ENCODE results near the gene NLRP12.
"Not testable (repeated sequence)": the region's sequence is repeated elsewhere in the genome, so short reads cannot be mapped to it uniquely, and the experiment has no call there.

NLRP12 gene, protein sequence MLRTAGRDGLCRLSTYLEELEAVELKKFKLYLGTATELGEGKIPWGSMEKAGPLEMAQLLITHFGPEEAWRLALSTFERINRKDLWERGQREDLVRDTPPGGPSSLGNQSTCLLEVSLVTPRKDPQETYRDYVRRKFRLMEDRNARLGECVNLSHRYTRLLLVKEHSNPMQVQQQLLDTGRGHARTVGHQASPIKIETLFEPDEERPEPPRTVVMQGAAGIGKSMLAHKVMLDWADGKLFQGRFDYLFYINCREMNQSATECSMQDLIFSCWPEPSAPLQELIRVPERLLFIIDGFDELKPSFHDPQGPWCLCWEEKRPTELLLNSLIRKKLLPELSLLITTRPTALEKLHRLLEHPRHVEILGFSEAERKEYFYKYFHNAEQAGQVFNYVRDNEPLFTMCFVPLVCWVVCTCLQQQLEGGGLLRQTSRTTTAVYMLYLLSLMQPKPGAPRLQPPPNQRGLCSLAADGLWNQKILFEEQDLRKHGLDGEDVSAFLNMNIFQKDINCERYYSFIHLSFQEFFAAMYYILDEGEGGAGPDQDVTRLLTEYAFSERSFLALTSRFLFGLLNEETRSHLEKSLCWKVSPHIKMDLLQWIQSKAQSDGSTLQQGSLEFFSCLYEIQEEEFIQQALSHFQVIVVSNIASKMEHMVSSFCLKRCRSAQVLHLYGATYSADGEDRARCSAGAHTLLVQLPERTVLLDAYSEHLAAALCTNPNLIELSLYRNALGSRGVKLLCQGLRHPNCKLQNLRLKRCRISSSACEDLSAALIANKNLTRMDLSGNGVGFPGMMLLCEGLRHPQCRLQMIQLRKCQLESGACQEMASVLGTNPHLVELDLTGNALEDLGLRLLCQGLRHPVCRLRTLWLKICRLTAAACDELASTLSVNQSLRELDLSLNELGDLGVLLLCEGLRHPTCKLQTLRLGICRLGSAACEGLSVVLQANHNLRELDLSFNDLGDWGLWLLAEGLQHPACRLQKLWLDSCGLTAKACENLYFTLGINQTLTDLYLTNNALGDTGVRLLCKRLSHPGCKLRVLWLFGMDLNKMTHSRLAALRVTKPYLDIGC

DNA sequence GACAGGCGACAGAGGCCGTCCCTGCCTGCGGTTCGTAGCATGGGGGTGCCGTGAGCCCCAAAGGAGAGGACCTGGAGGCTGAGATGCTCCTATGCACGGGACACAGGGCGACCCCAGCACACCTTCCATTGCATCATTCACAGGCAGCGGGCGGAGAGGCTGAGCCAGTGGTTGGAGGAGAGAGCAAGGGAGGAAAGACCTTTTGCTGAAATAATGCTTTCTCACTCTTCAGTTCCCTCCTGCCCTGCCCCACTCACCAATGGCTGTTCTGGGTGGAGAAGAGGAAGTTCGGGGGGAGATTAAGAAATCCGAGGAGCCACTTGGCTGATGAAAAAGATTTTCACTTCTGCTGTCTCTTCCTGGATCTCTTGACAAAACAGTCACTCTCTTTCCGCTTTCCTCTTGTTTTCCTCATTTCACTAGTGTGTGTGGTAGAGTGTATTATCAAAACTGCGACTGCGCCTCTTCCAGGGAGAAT is at the start of gene NLRP12:
NLRP12 (minus strand) TSS at position 181 of the 478 bp plus-strand sequence; CDS start at position 41, 140 bp downstream.
- H3K27me3 ChIP-seq (ENCODE audit: insufficient read depth, low read length): no peaks in the 10 kb centered on the region
- H2AFZ ChIP-seq (ENCODE audit: low read length, unreplicated experiment): no peak within 1 kb of the TSS
- no peak within 1 kb of the TSS for H3K4me3 ChIP-seq (ENCODE audit: low read depth, low read length)
- no peaks in the 10 kb centered on the region for H3K36me3 ChIP-seq (ENCODE audit: insufficient read depth, low read length)
- H3K79me2 ChIP-seq (ENCODE audit: control insufficient read depth, insufficient read depth, low read length, unreplicated experiment): no peaks in the 10 kb centered on the region
- H3K4me1 ChIP-seq (ENCODE audit: control insufficient read depth, insufficient read depth, low read length, unreplicated experiment): no peaks in the 10 kb centered on the region
- no peak within 1 kb of the TSS for H3K27ac ChIP-seq (ENCODE audit: low read depth, low read length)

DNA sequence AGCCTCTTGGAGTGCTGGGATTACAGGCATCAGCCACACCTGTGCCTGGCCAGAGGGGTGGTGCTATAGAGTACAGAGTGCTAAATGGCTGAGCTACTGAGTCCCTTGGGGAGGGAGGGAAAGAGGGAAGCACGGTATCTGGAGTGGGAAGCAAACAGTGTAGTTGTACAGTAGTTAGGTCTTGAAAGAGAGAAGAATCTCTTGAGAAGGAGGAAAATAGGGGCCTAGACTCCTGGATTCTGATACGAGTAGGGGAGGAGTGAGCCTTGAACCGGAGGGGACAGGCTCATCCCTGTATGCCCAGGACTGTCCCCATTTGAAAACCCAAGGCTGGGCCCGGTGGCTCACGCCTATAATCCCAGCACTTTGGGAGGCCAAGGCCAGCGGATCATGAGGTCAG is 48.6 kb upstream of the NLRP12 start:
- Histone ChIP-seq H3K4me1 (ENCODE audit: control insufficient read depth, insufficient read depth, low read length, unreplicated experiment) (no peaks in the 10 kb centered on the region), H3K4me3 (ENCODE audit: low read depth, low read length) (no peak overlapping the region), H2AFZ (ENCODE audit: low read length, unreplicated experiment) (no peak overlapping the region), H3K79me2 (ENCODE audit: control insufficient read depth, insufficient read depth, low read length, unreplicated experiment) (peaks cover 10% of the 10 kb centered on the region), H3K36me3 (ENCODE audit: insufficient read depth, low read length) (no peaks in the 10 kb centered on the region; the same call in 1 of the 2 replicates), H3K27me3 (ENCODE audit: insufficient read depth, low read length) (no peaks in the 10 kb centered on the region), H3K27ac (ENCODE audit: low read depth, low read length) (no peak overlapping the region)

DNA sequence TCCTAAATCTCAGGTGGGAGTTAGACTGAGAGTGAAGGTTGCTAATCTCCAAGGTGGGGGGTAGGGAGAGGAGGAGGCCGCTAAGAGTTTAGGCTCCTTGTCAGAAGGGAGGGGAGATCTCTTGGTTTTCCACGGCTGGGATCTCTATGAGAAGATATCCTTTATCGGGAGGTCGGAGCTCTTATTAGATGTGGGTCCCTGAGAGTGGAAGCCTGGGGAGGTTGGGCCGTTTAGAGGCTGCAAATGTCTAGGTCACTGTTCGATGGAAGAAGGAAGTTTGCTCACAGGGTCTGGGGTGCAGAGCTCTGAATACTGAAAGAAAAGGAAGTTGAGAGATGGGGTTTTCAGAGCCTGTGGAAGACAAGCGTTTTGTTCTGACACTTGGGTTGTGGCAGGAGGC is 47.3 kb upstream of the NLRP12 start:
- no peak overlapping the region for H3K27ac ChIP-seq (ENCODE audit: low read depth, low read length)
- H3K4me3 ChIP-seq (ENCODE audit: low read depth, low read length): no peak overlapping the region
- H2AFZ ChIP-seq (ENCODE audit: low read length, unreplicated experiment): no peak overlapping the region
- peaks cover 6% of the 10 kb centered on the region for H3K4me1 ChIP-seq (ENCODE audit: control insufficient read depth, insufficient read depth, low read length, unreplicated experiment)
- H3K79me2 ChIP-seq (ENCODE audit: control insufficient read depth, insufficient read depth, low read length, unreplicated experiment): peaks cover 10% of the 10 kb centered on the region
- H3K36me3 ChIP-seq (ENCODE audit: insufficient read depth, low read length): no peaks in the 10 kb centered on the region; the same call in 1 of the 2 replicates
- no peaks in the 10 kb centered on the region for H3K27me3 ChIP-seq (ENCODE audit: insufficient read depth, low read length)

DNA sequence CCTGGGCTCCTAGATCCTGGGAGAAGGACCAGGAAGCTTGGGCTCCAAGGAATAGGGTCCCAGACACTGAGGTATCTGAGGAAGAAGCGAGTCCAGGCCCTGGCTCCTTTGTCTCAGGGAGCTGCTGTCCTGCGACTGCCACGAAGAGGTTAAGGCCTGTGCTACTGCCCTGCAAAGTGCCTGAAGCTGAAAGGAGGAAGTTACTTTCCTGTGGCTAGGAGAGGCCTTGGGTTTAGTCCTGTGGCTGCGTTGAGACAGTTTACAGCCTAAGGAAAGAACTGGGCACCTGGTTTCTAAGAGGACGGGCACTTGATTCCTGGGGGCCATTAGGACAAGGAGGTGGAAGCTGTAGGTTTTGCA is 46.4 kb upstream of the NLRP12 start:
- peaks cover 11% of the 10 kb centered on the region for H3K4me1 ChIP-seq (ENCODE audit: control insufficient read depth, insufficient read depth, low read length, unreplicated experiment)
- H2AFZ ChIP-seq (ENCODE audit: low read length, unreplicated experiment): no peak overlapping the region
- no peak overlapping the region for H3K27ac ChIP-seq (ENCODE audit: low read depth, low read length)
- H3K4me3 ChIP-seq (ENCODE audit: low read depth, low read length): peak overlapping the region; percentile 0; the same call in 1 of the 2 replicates
- no peaks in the 10 kb centered on the region for H3K27me3 ChIP-seq (ENCODE audit: insufficient read depth, low read length)
- peaks cover 10% of the 10 kb centered on the region for H3K79me2 ChIP-seq (ENCODE audit: control insufficient read depth, insufficient read depth, low read length, unreplicated experiment)
- H3K36me3 ChIP-seq (ENCODE audit: insufficient read depth, low read length): no peaks in the 10 kb centered on the region; the same call in 1 of the 2 replicates

DNA sequence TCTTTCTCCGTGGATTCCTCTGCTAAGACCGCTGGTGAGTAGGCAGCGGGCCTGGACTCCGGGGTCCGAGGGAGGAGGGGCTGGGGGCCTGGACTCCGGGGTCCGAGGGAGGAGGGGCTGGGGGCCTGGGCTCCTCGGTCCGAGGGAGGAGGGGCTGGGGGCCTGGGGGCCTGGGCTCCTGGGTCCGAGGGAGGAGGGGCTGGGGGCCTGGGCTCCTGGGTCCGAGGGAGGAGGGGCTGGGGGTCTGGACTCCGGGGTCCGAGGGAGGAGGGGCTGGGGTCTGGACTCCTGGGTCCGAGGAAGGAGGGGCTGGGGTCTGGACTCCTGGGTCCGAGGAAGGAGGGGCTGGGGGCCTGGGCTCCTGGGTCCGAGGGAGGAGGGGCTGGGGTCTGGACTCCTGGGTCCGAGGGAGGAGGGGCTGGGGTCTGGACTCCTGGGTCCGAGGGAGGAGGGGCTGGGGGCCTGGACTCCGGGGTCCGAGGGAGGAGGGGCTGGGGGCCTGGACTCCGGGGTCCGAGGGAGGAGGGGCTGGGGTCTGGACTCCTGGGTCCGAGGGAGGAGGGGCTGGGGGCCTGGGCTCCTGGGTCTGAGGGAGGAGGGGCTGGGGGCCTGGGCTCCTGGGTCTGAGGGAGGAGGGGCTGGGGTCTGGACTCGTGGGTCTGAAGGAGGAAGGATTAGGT is 45.8 kb upstream of the NLRP12 start:
- Histone ChIP-seq H3K4me3 (ENCODE audit: low read depth, low read length) (peak overlapping the region; percentile 96), H3K27ac (ENCODE audit: low read depth, low read length) (peak overlapping the region; percentile 79), H3K79me2 (ENCODE audit: control insufficient read depth, insufficient read depth, low read length, unreplicated experiment) (peaks cover 10% of the 10 kb centered on the region), H3K4me1 (ENCODE audit: control insufficient read depth, insufficient read depth, low read length, unreplicated experiment) (peaks cover 15% of the 10 kb centered on the region)
- not testable (repeated sequence) for H3K27me3 ChIP-seq (ENCODE audit: insufficient read depth, low read length); H2AFZ ChIP-seq (ENCODE audit: low read length, unreplicated experiment); H3K36me3 ChIP-seq (ENCODE audit: insufficient read depth, low read length)

DNA sequence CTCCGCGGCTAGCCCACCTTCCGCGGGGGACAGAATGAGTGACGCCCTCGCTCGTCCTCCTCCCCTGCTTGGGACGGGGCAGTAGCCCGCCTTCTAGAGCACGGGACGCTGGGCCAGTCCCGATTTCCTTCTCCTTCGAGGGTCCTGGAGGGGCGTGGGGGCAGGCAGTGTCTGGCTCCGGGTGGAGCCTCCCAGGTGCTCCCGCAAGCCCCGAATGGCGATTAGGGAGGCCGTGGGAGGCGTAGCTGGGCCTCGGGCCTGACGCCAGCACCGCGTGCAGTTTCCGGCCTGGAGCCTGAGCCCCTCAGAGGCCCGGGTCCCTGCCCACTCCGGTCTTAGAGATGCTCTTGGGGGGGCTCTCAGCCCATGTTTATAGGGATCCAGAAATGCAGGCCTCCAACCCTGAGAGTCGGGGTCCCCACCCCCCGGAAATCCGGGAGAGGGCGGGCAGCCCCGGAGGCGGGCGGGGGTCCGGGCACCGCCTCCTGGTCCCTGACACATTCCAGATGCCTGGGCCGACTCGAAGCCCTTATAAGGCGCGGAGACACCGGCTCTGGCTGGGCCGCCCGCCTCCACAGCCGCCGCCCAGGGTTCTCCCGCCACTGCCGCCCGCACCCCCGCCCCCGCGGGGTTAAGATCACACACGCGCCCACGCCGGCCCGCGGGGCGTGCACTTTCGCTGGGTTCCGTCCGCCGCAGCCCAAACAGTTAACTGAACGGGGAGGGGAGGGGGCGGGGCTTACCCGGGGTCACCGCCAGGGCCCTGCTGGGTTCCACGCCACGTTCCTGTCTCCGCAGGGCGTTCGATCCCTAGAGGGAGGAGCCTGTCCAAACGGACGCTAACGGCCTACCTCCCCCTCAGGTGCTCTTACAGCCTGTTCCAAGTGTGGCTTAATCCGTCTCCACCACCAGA is 45.0 kb upstream of the NLRP12 start:
- H3K79me2 ChIP-seq (ENCODE audit: control insufficient read depth, insufficient read depth, low read length, unreplicated experiment): peaks cover 10% of the 10 kb centered on the region
- no peak overlapping the region for H2AFZ ChIP-seq (ENCODE audit: low read length, unreplicated experiment)

DNA sequence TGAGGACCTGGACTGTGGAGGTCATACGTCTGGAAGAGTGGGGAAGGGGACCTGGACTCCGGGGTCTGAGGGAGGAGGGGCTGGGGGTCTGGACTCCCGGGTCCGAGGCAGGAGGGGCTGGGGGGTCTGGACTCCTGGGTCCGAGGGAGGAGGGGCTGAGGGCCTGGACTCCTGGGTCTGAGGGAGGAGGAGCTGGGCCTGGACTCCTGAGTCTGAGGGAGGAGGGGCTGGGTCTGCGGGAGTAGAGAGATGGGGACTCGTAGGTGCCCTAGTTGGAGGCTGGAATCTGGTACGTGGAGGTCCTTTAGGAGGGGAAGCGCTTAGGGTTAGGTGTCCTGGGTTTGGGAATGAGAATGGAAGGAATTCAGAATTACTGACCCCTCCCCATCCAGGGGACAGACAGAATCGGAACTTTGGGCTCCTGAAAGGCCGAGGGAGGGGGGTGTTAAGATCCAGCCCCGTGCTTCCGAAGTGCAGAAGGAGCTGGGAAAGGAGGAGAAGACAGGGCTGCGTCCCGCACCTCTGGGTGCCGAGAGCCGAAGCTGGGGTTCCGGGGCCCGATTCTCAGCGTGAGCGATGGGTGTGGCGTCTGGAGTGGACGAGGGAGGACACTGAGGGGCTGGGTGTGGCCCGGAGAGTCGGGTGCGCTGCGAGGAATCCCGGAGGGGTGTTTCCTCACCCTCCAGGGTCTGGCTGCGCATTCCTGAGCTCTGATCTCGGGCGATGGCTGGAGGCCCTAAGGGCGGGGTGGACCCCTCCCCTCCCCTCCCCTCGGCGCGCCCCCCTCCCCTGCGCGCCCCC is 44.2 kb upstream of the NLRP12 start:
- Histone ChIP-seq H2AFZ (ENCODE audit: low read length, unreplicated experiment) (no peak overlapping the region), H3K36me3 (ENCODE audit: insufficient read depth, low read length) (no peaks in the 10 kb centered on the region), H3K79me2 (ENCODE audit: control insufficient read depth, insufficient read depth, low read length, unreplicated experiment) (peaks cover 10% of the 10 kb centered on the region), H3K27ac (ENCODE audit: low read depth, low read length) (peak overlapping the region; percentile 79), H3K4me1 (ENCODE audit: control insufficient read depth, insufficient read depth, low read length, unreplicated experiment) (peaks cover 21% of the 10 kb centered on the region), H3K4me3 (ENCODE audit: low read depth, low read length) (peak overlapping the region; percentile 96), H3K27me3 (ENCODE audit: insufficient read depth, low read length) (no peaks in the 10 kb centered on the region)

More for the DNA sequence above, 45.0 kb upstream of the NLRP12 start:
- H3K27me3 ChIP-seq (ENCODE audit: insufficient read depth, low read length): no peaks in the 10 kb centered on the region
- no peaks in the 10 kb centered on the region; the same call in 1 of the 2 replicates for H3K36me3 ChIP-seq (ENCODE audit: insufficient read depth, low read length)
- peak overlapping the region; percentile 79 for H3K27ac ChIP-seq (ENCODE audit: low read depth, low read length)
- peaks cover 21% of the 10 kb centered on the region for H3K4me1 ChIP-seq (ENCODE audit: control insufficient read depth, insufficient read depth, low read length, unreplicated experiment)
- peak overlapping the region; percentile 96 for H3K4me3 ChIP-seq (ENCODE audit: low read depth, low read length)

DNA sequence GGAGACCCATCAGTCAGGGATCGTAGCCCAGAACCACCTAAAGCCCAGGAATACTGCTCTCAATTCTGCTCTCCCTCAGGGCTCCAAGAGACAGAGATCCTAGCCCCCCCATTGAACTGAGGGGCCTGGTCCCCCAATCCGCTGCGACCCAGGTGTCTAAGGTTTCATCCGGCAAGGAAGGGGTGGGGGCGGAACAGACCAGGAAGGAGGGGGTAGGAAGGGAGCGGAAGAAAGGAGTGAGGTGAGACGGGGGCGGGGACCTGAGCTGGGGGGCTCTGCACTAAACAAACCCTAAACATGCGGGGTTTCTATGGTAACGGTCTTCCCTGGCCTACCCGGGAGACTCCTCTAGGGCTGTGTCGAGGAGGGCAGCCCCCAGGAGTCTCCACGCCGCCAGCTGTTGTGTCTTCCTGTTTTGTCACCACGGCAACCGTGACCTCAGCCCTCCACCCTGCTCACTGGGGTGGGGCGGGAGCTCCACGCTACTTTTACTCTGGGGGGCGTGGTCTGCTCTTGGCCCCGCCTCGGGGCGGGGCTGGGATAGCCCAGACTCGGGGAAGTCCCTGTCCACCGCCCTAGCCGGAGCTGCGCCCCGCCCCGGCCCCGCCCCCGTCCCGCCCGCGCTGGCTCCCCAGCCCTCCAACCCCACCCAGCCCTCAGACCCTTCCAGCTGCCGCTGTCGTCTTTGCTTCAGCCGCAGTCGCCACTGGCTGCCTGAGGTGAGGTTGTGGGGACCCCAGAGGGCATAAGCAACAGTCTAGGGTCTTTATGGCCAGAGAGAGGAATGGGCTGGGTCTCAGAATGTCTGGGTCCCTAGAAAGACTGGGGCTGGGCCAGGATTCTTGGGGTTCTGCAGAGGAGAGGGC is 43.3 kb upstream of the NLRP12 start, which contains the start of gene MYADM:
MYADM (plus strand) TSS at position 659 of the 866 bp plus-strand sequence. CDS start 5,647 bp downstream, outside the sequence.
- peaks cover 21% of the 10 kb centered on the region for H3K4me1 ChIP-seq (ENCODE audit: control insufficient read depth, insufficient read depth, low read length, unreplicated experiment)
- peak within 1 kb of the TSS; percentile 99 for H3K27ac ChIP-seq (ENCODE audit: low read depth, low read length)
- no peaks in the 10 kb centered on the region for H3K36me3 ChIP-seq (ENCODE audit: insufficient read depth, low read length)
- no peak within 1 kb of the TSS for H2AFZ ChIP-seq (ENCODE audit: low read length, unreplicated experiment)
- H3K27me3 ChIP-seq (ENCODE audit: insufficient read depth, low read length): no peaks in the 10 kb centered on the region
- H3K79me2 ChIP-seq (ENCODE audit: control insufficient read depth, insufficient read depth, low read length, unreplicated experiment): peaks cover 10% of the 10 kb centered on the region
- peak within 1 kb of the TSS; percentile 96 for H3K4me3 ChIP-seq (ENCODE audit: low read depth, low read length)

Data from ACC112 (cell line).